Pulmonary artery endothelial cell (primary cell): Measurements from ENCODE around the gene IL2RA. TPM values are rescaled to one million over a fixed set of nuclear protein-coding genes. Genes with fewer than 3 reads are reported as not detected.
"Not testable (repeated sequence)": the region's sequence is repeated elsewhere in the genome, so short reads cannot be mapped to it uniquely, and the experiment has no call there.

Source experiments
- DNase-seq: peaks from one replicate; pipeline ENCODE4 v3.0.0-alpha.2; 2011; ENCODE audit warnings: low read depth, low spot score
- total RNA-seq: library from RNA; depleted of rRNA; stranded (reverse); fragments of >200 nt; gene quantifications from 2 replicates; pipeline ENCODE4 v1.2.3, GENCODE V29; 2014

IL2RA gene
- total RNA-seq, 1 donor from 2014 or later, result not detected

GRCh38 chr10:5961405-5962100 lies 100.6 kb downstream of the IL2RA start:
- DNase-seq, result no peak

GRCh38 chr10:5960973-5961275 lies 101.2 kb downstream of the IL2RA start:
- not testable (repeated sequence) for DNase-seq

Other genes starting within 250 kb of the IL2RA start
- 585 and 650 TPM in 2 replicates for gene GDI2, start 248.9 kb downstream of the IL2RA start, total RNA-seq
- 5.9 and 7.1 TPM in 2 replicates for gene ANKRD16, start 172.5 kb downstream of the IL2RA start, total RNA-seq
- gene FBH1, start 172.1 kb downstream of the IL2RA start, total RNA-seq, result 80.9 and 124 TPM in 2 replicates
- 14.5 and 16.7 TPM in 2 replicates for gene IL15RA, start 84.8 kb downstream of the IL2RA start, total RNA-seq
- gene RBM17, start 26.7 kb upstream of the IL2RA start, total RNA-seq, result 69.5 and 94.6 TPM in 2 replicates
- gene PFKFB3, start 140.6 kb upstream of the IL2RA start, total RNA-seq, result 28.4 and 39.3 TPM in 2 replicates